Activated CD4-positive, alpha-beta T cell treated with anti-CD3 and anti-CD28 coated beads, Interleukin-2, amount 10 ng/mL, durations not matched to agents 7 days and 5 days (primary cell): ENCODE results near the gene SNCB. TPM values are rescaled to one million over a fixed set of nuclear protein-coding genes. Genes with fewer than 3 reads are reported as not detected.

ENCODE experiments used
- CTCF ChIA-PET: fragments of 350-600 bp; sonication (Branson Sonifier 250); formaldehyde crosslinking; loops from one replicate; lab custom pipeline; 2021; ENCODE audit warnings: antibody characterized with exemption; lab: Charles Lee
- POLR2A ChIA-PET: fragments of 350-600 bp; sonication (Branson Sonifier 250); formaldehyde crosslinking; loops from one replicate; lab custom pipeline; 2021; ENCODE audit warnings: antibody characterized with exemption; lab: Charles Lee
- DNase-seq: peaks from one replicate; pipeline ENCODE4 v3.0.0-alpha.2; 2020
- H3K27ac Mint-ChIP-seq: one replicate; pipeline ENCODE4 v1.8.0; 2021; ENCODE audit warnings: mild to moderate bottlenecking, moderate library complexity, mixed read lengths
- H3K27me3 Mint-ChIP-seq: one replicate; pipeline ENCODE4 v1.8.0; 2021; ENCODE audit warnings: mixed read lengths
- H3K36me3 Mint-ChIP-seq: one replicate; pipeline ENCODE4 v1.8.0; 2021; ENCODE audit warnings: low read depth, mixed read lengths
- H3K4me1 Mint-ChIP-seq: one replicate; pipeline ENCODE4 v1.8.0; 2021; ENCODE audit warnings: mixed read lengths
- H3K4me3 Mint-ChIP-seq: one replicate; pipeline ENCODE4 v1.8.0; 2021; ENCODE audit warnings: mild to moderate bottlenecking, moderate library complexity, mixed read lengths
- H3K9me3 Mint-ChIP-seq: one replicate; pipeline ENCODE4 v1.8.0; 2021; ENCODE audit warnings: mixed read lengths
- total RNA-seq, 2 experiments: library from RNA; stranded (reverse); gene quantifications; one replicate each; pipeline ENCODE4 v1.2.3, GENCODE V29; 2021

SNCB gene
- total RNA-seq, 2 experiments from 2014 or later, result not detected

GRCh38 chr5:176583076-176583475 lies 47.3 kb downstream of the SNCB start:
- POLR2A ChIA-PET, result no interaction called here
- DNase-seq, result no peak
- peaks cover 9% of the 10 kb centered on the region for H3K9me3 Mint-ChIP-seq
- H3K4me1 Mint-ChIP-seq, result no peaks in the 10 kb centered on the region
- no peak overlapping the region for H3K27ac Mint-ChIP-seq
- no peak overlapping the region for H3K4me3 Mint-ChIP-seq
- CTCF ChIA-PET, result interaction anchor here (0.6 to 1.7 kb wide), 3 partner anchors 13 to 174 kb away, joined by 3 to 5 read pairs (median 3); no protein-coding TSS in a partner anchor
- H3K36me3 Mint-ChIP-seq, result no peaks in the 10 kb centered on the region
- no peaks in the 10 kb centered on the region for H3K27me3 Mint-ChIP-seq

- H3K4me3 Mint-ChIP-seq, result no peak overlapping the region
- CTCF ChIA-PET, result interaction anchor here (0.6 kb wide), 1 partner anchor 9 kb away, joined by 3 read pairs; no protein-coding TSS in a partner anchor
- no peak for DNase-seq
- no peaks in the 10 kb centered on the region for H3K27me3 Mint-ChIP-seq
- POLR2A ChIA-PET, result no interaction called here
- H3K36me3 Mint-ChIP-seq, result no peaks in the 10 kb centered on the region
- peaks cover 9% of the 10 kb centered on the region for H3K9me3 Mint-ChIP-seq
- no peak overlapping the region for H3K27ac Mint-ChIP-seq
- H3K4me1 Mint-ChIP-seq, result no peaks in the 10 kb centered on the region
Observed at GRCh38 chr5:176581361-176581760, 49.0 kb downstream of the SNCB start.

- ChIA-PET POLR2A (no interaction called here), CTCF (interaction anchor here (1.0 to 1.2 kb wide), 3 partner anchors 17 to 81 kb away, joined by 3 to 4 read pairs (median 3); no protein-coding TSS in a partner anchor)
- no peaks in the 10 kb centered on the region for H3K36me3 Mint-ChIP-seq
- no peak for DNase-seq
- H3K27ac Mint-ChIP-seq, result no peak overlapping the region
- no peak overlapping the region for H3K4me3 Mint-ChIP-seq
- H3K27me3 Mint-ChIP-seq, result no peaks in the 10 kb centered on the region
- H3K9me3 Mint-ChIP-seq, result no peaks in the 10 kb centered on the region
- H3K4me1 Mint-ChIP-seq, result no peaks in the 10 kb centered on the region
Observed at GRCh38 chr5:176579323-176579722, 51.0 kb downstream of the SNCB start.

GRCh38 chr5:176578391-176578808 lies 51.9 kb downstream of the SNCB start:
- no peaks in the 10 kb centered on the region for H3K9me3 Mint-ChIP-seq
- no peak overlapping the region for H3K27ac Mint-ChIP-seq
- POLR2A ChIA-PET, result no interaction called here
- H3K4me3 Mint-ChIP-seq, result no peak overlapping the region
- no peaks in the 10 kb centered on the region for H3K36me3 Mint-ChIP-seq
- CTCF ChIA-PET, result interaction anchor here (1.1 kb wide), 1 partner anchor 31 kb away, joined by 3 read pairs; no protein-coding TSS in a partner anchor
- H3K27me3 Mint-ChIP-seq, result no peaks in the 10 kb centered on the region
- peak; percentile 46 for DNase-seq
- no peaks in the 10 kb centered on the region for H3K4me1 Mint-ChIP-seq

GRCh38 chr5:176577312-176578176 lies 52.8 kb downstream of the SNCB start:
- no peaks in the 10 kb centered on the region for H3K9me3 Mint-ChIP-seq
- H3K4me1 Mint-ChIP-seq, result peaks cover 6% of the 10 kb centered on the region

GRCh38 chr5:176575488-176576422 lies 54.6 kb downstream of the SNCB start:
- Mint-ChIP-seq H3K9me3 (no peaks in the 10 kb centered on the region), H3K4me1 (peaks cover 6% of the 10 kb centered on the region), H3K27me3 (no peaks in the 10 kb centered on the region), H3K27ac (no peak overlapping the region), H3K36me3 (no peaks in the 10 kb centered on the region), H3K4me3 (no peak overlapping the region)
- POLR2A ChIA-PET, result no interaction called here
- CTCF ChIA-PET, result interaction anchor here (1.2 kb wide), 1 partner anchor 159 kb away, joined by 5 read pairs; the partner anchor contains the start of gene CLTB
- DNase-seq, result no peak

More at GRCh38 chr5:176577312-176578176, 52.8 kb downstream of the SNCB start:
- DNase-seq, result no peak
- no peaks in the 10 kb centered on the region for H3K36me3 Mint-ChIP-seq
- no peak overlapping the region for H3K27ac Mint-ChIP-seq
- H3K4me3 Mint-ChIP-seq, result no peak overlapping the region
- CTCF ChIA-PET, result interaction anchor here (1.1 kb wide), 1 partner anchor 53 kb away, joined by 3 read pairs; the partner anchor contains the start of genes EIF4E1B and SNCB
- POLR2A ChIA-PET, result no interaction called here
- H3K27me3 Mint-ChIP-seq, result no peaks in the 10 kb centered on the region

- CTCF ChIA-PET, result interaction anchor here (1.2 kb wide), 1 partner anchor 158 kb away, joined by 5 read pairs; the partner anchor contains the start of gene CLTB
- DNase-seq, result no peak
- H3K27ac Mint-ChIP-seq, result no peak overlapping the region
- peaks cover 6% of the 10 kb centered on the region for H3K4me1 Mint-ChIP-seq
- H3K27me3 Mint-ChIP-seq, result peaks cover under 1% of the 10 kb centered on the region
- no peaks in the 10 kb centered on the region for H3K9me3 Mint-ChIP-seq
- H3K36me3 Mint-ChIP-seq, result no peaks in the 10 kb centered on the region
- H3K4me3 Mint-ChIP-seq, result no peak overlapping the region
- POLR2A ChIA-PET, result no interaction called here
Observed at GRCh38 chr5:176575066-176575465, 55.3 kb downstream of the SNCB start.

- H3K27ac Mint-ChIP-seq, result no peak overlapping the region
Observed at GRCh38 chr5:176574297-176574591, 56.1 kb downstream of the SNCB start.

GRCh38 chr5:176573564-176574296 lies 56.6 kb downstream of the SNCB start:
- Mint-ChIP-seq H3K36me3 (no peaks in the 10 kb centered on the region), H3K27me3 (peaks cover 3% of the 10 kb centered on the region), H3K27ac (no peak overlapping the region), H3K9me3 (no peaks in the 10 kb centered on the region), H3K4me3 (no peak overlapping the region), H3K4me1 (peaks cover 6% of the 10 kb centered on the region)
- POLR2A ChIA-PET, result no interaction called here
- CTCF ChIA-PET, result interaction anchor here (0.5 to 1.6 kb wide), 9 partner anchors 8 to 157 kb away, joined by 3 to 5 read pairs (median 3); partner anchors contain the start of genes CLTB and RNF44
- DNase-seq, result peak; percentile 79

More at GRCh38 chr5:176574297-176574591, 56.1 kb downstream of the SNCB start:
- POLR2A ChIA-PET, result no interaction called here
- Mint-ChIP-seq H3K27me3 (peaks cover 3% of the 10 kb centered on the region), H3K4me3 (no peak overlapping the region), H3K36me3 (no peaks in the 10 kb centered on the region), H3K4me1 (peaks cover 6% of the 10 kb centered on the region), H3K9me3 (no peaks in the 10 kb centered on the region)
- CTCF ChIA-PET, result interaction anchor here (0.8 to 1.6 kb wide), 4 partner anchors 8 to 158 kb away, joined by 3 to 4 read pairs (median 4); partner anchors contain the start of genes CLTB and RNF44
- no peak for DNase-seq
